ENCODE results near the gene EMD.

- TF ChIP-seq CTCF (IDR thresholded peaks at IDR 0.05; ENCODE audit: low read length) (no peak), EZH2 (optimal IDR thresholded peaks at IDR 0.05; ENCODE audit: low read depth, low read length) (no peak), EZH2phosphoT487 (IDR thresholded peaks at IDR 0.05; ENCODE audit: low read length) (no peak)
Measured at GRCh38 chrX:154383359-154384283, 4.5 kb downstream of the EMD start.

All from MM.1S (cell line).